Activated B cell treated with CpG ODN at 0.5 μM for 24 hours (primary cell): Measurements from ENCODE around the gene ABHD8. TPM values are rescaled to one million over a fixed set of nuclear protein-coding genes. Genes with fewer than 3 reads are reported as not detected.

Experiments used
- ATAC-seq: fragments of 200-7000 bp; cut with Tn5 transposase; one replicate; pipeline ENCODE4 v1.10.0; 2021; ENCODE audit warnings: low read depth, mild to moderate bottlenecking, moderate library complexity
- CTCF ChIA-PET: fragments of 350-600 bp; sonication (Branson Sonifier 250); formaldehyde crosslinking; loops from one replicate; lab custom pipeline; 2021; ENCODE audit warnings: antibody characterized with exemption; lab: Charles Lee
- POLR2A ChIA-PET: fragments of 350-600 bp; sonication (Branson Sonifier 250); formaldehyde crosslinking; loops from one replicate; lab custom pipeline; 2021; ENCODE audit warnings: antibody characterized with exemption; lab: Charles Lee
- DNase-seq: peaks from one replicate; pipeline ENCODE4 v3.0.0; 2022
- H3K27ac Mint-ChIP-seq: one replicate; pipeline ENCODE4 v1.8.0; 2020; ENCODE audit warnings: mixed read lengths
- H3K27me3 Mint-ChIP-seq: one replicate; pipeline ENCODE4 v1.8.0; 2021; ENCODE audit warnings: mixed read lengths
- H3K36me3 Mint-ChIP-seq: one replicate; pipeline ENCODE4 v1.8.0; 2021; ENCODE audit warnings: low read depth, mixed read lengths
- H3K4me1 Mint-ChIP-seq: one replicate; pipeline ENCODE4 v1.8.0; 2021; ENCODE audit warnings: mixed read lengths
- H3K4me3 Mint-ChIP-seq: one replicate; pipeline ENCODE4 v1.8.0; 2020; ENCODE audit warnings: mild to moderate bottlenecking, mixed read lengths
- H3K9me3 Mint-ChIP-seq: one replicate; pipeline ENCODE4 v1.8.0; 2020; ENCODE audit warnings: mixed read lengths
- CTCF ChIP-seq: fragments of 200-600 bp; IDR thresholded peaks from one replicate; pipeline ENCODE4 v1.8.0; 2022; ENCODE audit warnings: antibody characterized with exemption, mild to moderate bottlenecking
- intact Hi-C: fragments of 100-400 bp; cut with micrococcal nuclease; formaldehyde crosslinking; loops from one replicate; pipeline ENCODE4 v1.15.1; 2024
- total RNA-seq: library from RNA; stranded (reverse); gene quantifications from 2 replicates; pipeline ENCODE4 v1.2.3, GENCODE V29; 2022

The ABHD8 gene
- total RNA-seq, 1 donor from 2014 or later = 5.4 TPM

- intact Hi-C loops = no loop called here
- POLR2A ChIA-PET = interaction anchor here (0.8 to 1.3 kb wide), 3 partner anchors 10 to 34 kb away, joined by 4 to 11 read pairs (median 5); partner anchors contain the start of genes ANKLE1 and OCEL1
- ATAC-seq = no peak
- TF ChIP-seq CTCF = no peak
- no peak overlapping the region for H3K27ac Mint-ChIP-seq
- no peak overlapping the region for H3K4me3 Mint-ChIP-seq
- CTCF ChIA-PET = interaction anchor here (0.6 to 2.9 kb wide), 9 partner anchors 11 to 126 kb away, joined by 3 to 19 read pairs (median 4); partner anchors contain the start of genes ANKLE1 and MRPL34
- no peaks in the 10 kb centered on the region for H3K27me3 Mint-ChIP-seq
- no peaks in the 10 kb centered on the region for H3K36me3 Mint-ChIP-seq
- H3K4me1 Mint-ChIP-seq = peaks cover 11% of the 10 kb centered on the region
- H3K9me3 Mint-ChIP-seq = no peaks in the 10 kb centered on the region
- no peak for DNase-seq
Measured at GRCh38 chr19:17259934-17260333, 43.3 kb downstream of the ABHD8 start.

- Mint-ChIP-seq H3K4me3 (no peak overlapping the region), H3K36me3 (no peaks in the 10 kb centered on the region), H3K9me3 (no peaks in the 10 kb centered on the region), H3K4me1 (peaks cover 6% of the 10 kb centered on the region), H3K27ac (no peak overlapping the region), H3K27me3 (no peaks in the 10 kb centered on the region)
- ChIA-PET CTCF (interaction anchor here (0.6 to 2.9 kb wide), 5 partner anchors 10 to 127 kb away, joined by 3 to 19 read pairs (median 10); partner anchors contain the start of genes ANKLE1 and MRPL34), POLR2A (interaction anchor here (0.6 to 1.2 kb wide), 3 partner anchors 8 to 134 kb away, joined by 3 to 4 read pairs (median 3); partner anchors contain the start of gene BABAM1)
- no peak for TF ChIP-seq CTCF
- DNase-seq (no peak), ATAC-seq (no peak)
- intact Hi-C loops = no loop called here
Measured at GRCh38 chr19:17259118-17259780, 44.0 kb downstream of the ABHD8 start.

GRCh38 chr19:17256130-17256529 lies 47.1 kb downstream of the ABHD8 start:
- CTCF ChIA-PET = interaction anchor here (1.1 kb wide), 1 partner anchor 26 kb away, joined by 3 read pairs; no protein-coding TSS in a partner anchor
- ATAC-seq (no peak), DNase-seq (no peak)
- intact Hi-C loops = no loop called here
- no peak for TF ChIP-seq CTCF
- peaks cover 6% of the 10 kb centered on the region for H3K4me1 Mint-ChIP-seq
- H3K27ac Mint-ChIP-seq = no peak overlapping the region
- POLR2A ChIA-PET = interaction anchor here (0.7 to 1.4 kb wide), 3 partner anchors 10 to 72 kb away, joined by 3 to 5 read pairs (median 3); no protein-coding TSS in a partner anchor
- no peak overlapping the region for H3K4me3 Mint-ChIP-seq
- no peaks in the 10 kb centered on the region for H3K9me3 Mint-ChIP-seq
- no peaks in the 10 kb centered on the region for H3K27me3 Mint-ChIP-seq
- no peaks in the 10 kb centered on the region for H3K36me3 Mint-ChIP-seq

- Mint-ChIP-seq H3K36me3 (no peaks in the 10 kb centered on the region), H3K4me3 (no peak overlapping the region), H3K27ac (no peak overlapping the region), H3K27me3 (no peaks in the 10 kb centered on the region), H3K4me1 (no peaks in the 10 kb centered on the region), H3K9me3 (no peaks in the 10 kb centered on the region)
- ATAC-seq = no peak
- CTCF ChIA-PET = no interaction called here
- POLR2A ChIA-PET = interaction anchor here (0.6 to 1.0 kb wide), 4 partner anchors 11 to 71 kb away, joined by 3 to 4 read pairs (median 3); no protein-coding TSS in a partner anchor
- DNase-seq = no peak
- TF ChIP-seq CTCF = no peak
- intact Hi-C loops = no loop called here
Measured at GRCh38 chr19:17255150-17255621, 48.0 kb downstream of the ABHD8 start.

- DNase-seq (no peak), ATAC-seq (no peak)
- TF ChIP-seq CTCF = no peak
- ChIA-PET CTCF (no interaction called here), POLR2A (interaction anchor here (0.6 to 1.0 kb wide), 4 partner anchors 11 to 69 kb away, joined by 3 to 4 read pairs (median 4); no protein-coding TSS in a partner anchor)
- Mint-ChIP-seq H3K27ac (no peak overlapping the region), H3K36me3 (no peaks in the 10 kb centered on the region), H3K4me3 (no peak overlapping the region), H3K9me3 (no peaks in the 10 kb centered on the region), H3K4me1 (no peaks in the 10 kb centered on the region), H3K27me3 (no peaks in the 10 kb centered on the region)
- intact Hi-C loops = no loop called here
Measured at GRCh38 chr19:17254636-17255035, 48.6 kb downstream of the ABHD8 start.
